Tibial nerve (tissue), 4 donors: ENCODE data around the gene GZMH. TPM values are rescaled to one million over a fixed set of nuclear protein-coding genes. Genes with fewer than 3 reads are reported as not detected.

ENCODE experiments used
- DNase-seq, 2 donors: peaks; one replicate each; pipeline ENCODE4 v3.0.0-alpha.2; 2019; ENCODE audit warnings: low spot score in 2 of 2
- H3K27ac ChIP-seq, 4 donors: fragments of 200-600 bp; sonication (generic) in 3 of 4; one replicate each; pipeline ENCODE4 v1.5.1; 2017 to 2019; ENCODE audit warnings: mild to moderate bottlenecking in 1 of 4
- H3K27me3 ChIP-seq, 2 donors: fragments of 200-600 bp; sonication (generic) in 1 of 2; one replicate each; pipeline versions ENCODE4 v1.5.1 to v1.6.0; 2017 to 2019
- H3K36me3 ChIP-seq, 3 donors: fragments of 200-600 bp; sonication (generic); one replicate each; pipeline ENCODE4 v1.5.1; 2018 to 2019
- H3K4me1 ChIP-seq, 4 donors: fragments of 200-600 bp; sonication (generic) in 3 of 4; one replicate each; pipeline ENCODE4 v1.5.1; 2017 to 2019
- H3K4me3 ChIP-seq, 4 donors: fragments of 200-600 bp; sonication (generic) in 3 of 4; one replicate each; pipeline ENCODE4 v1.5.1; 2017 to 2019; ENCODE audit warnings: mild to moderate bottlenecking in 1 of 4, moderate library complexity in 1 of 4
- H3K9me3 ChIP-seq, 4 donors: fragments of 200-600 bp; sonication (generic) in 3 of 4; one replicate each; pipeline ENCODE4 v1.5.1; 2017 to 2019
- CTCF ChIP-seq, 5 experiments: fragments of 200-600 bp in 3 of 5; fragments of 450-650 bp in 2 of 5; sonication (generic) in 3 of 5; IDR thresholded peaks; one replicate each; pipeline ENCODE4 v1.5.1; 2016 to 2019; ENCODE audit warnings: antibody characterized with exemption in 5 of 5, mild to moderate bottlenecking in 3 of 5, moderate library complexity in 2 of 5
- EP300 ChIP-seq, 2 donors: sonication (generic); formaldehyde crosslinking; IDR thresholded peaks; one replicate each; pipeline ENCODE4 v1.6.1; 2017; ENCODE audit warnings: antibody characterized with exemption in 2 of 2, mild to moderate bottlenecking in 1 of 2
- POLR2A ChIP-seq, 2 donors: fragments of 450-650 bp; IDR thresholded peaks; one replicate each; pipeline ENCODE4 v1.6.1; 2017; ENCODE audit warnings: antibody characterized with exemption in 2 of 2, mild to moderate bottlenecking in 2 of 2, moderate library complexity in 2 of 2
- WGBS, 2 donors: methylation state at CpG; one replicate each; pipeline ENCODE4 v1.1.5; 2018; 5-methylcytosine and 5-hydroxymethylcytosine counted together
- total RNA-seq, 4 donors: library from RNA; depleted of rRNA; stranded (reverse); fragments of >200 nt; gene quantifications; one replicate each; pipeline ENCODE4 v1.1.0, GENCODE V29; 2016

GZMH gene
- total RNA-seq, 4 donors from 2014 or later = not detected

- 70 to 81% methylated on average over 8 of the region's 8 CpGs for WGBS, 2 donors
- Histone ChIP-seq H3K9me3 (peaks cover 0 to 12% (median 0%) of the 10 kb centered on the region in 4 donors), H3K4me1 (no peaks in the 10 kb centered on the region), H3K27me3 (no peaks in the 10 kb centered on the region), H3K4me3 (no peak overlapping the region), H3K36me3 (no peaks in the 10 kb centered on the region), H3K27ac (no peak overlapping the region)
- DNase-seq = no peak
- TF ChIP-seq EP300 (IDR thresholded peaks at IDR 0.05) = no peak
- TF ChIP-seq CTCF (IDR thresholded peaks at IDR 0.05) = no peak
Observed at GRCh38 chr14:24607635-24608514, 1.6 kb downstream of the GZMH start.

- DNase-seq = no peak
- WGBS, 2 donors = 74 to 87% methylated on average over 4 of the region's 4 CpGs
Observed at GRCh38 chr14:24607081-24607480, 2.4 kb downstream of the GZMH start.

GRCh38 chr14:24606297-24606696, 3.2 kb downstream of the GZMH start:
- H3K27me3 ChIP-seq = no peaks in the 10 kb centered on the region
- H3K4me1 ChIP-seq = no peaks in the 10 kb centered on the region
- WGBS, 2 donors = 42 to 56% methylated on average over 3 of the region's 3 CpGs
- DNase-seq = no peak
- H3K9me3 ChIP-seq = peaks cover 0 to 6% (median 0%) of the 10 kb centered on the region in 4 donors
- H3K4me3 ChIP-seq = no peak overlapping the region
- H3K36me3 ChIP-seq = no peaks in the 10 kb centered on the region
- no peak overlapping the region for H3K27ac ChIP-seq
- TF ChIP-seq CTCF (IDR thresholded peaks at IDR 0.05) (no peak), POLR2A (IDR thresholded peaks at IDR 0.05) (no peak), EP300 (IDR thresholded peaks at IDR 0.05) (no peak)

More at GRCh38 chr14:24607081-24607480, 2.4 kb downstream of the GZMH start:
- Histone ChIP-seq H3K36me3 (no peaks in the 10 kb centered on the region), H3K4me3 (no peak overlapping the region), H3K27ac (no peak overlapping the region), H3K27me3 (no peaks in the 10 kb centered on the region), H3K9me3 (peaks cover 0 to 12% (median 0%) of the 10 kb centered on the region in 4 donors), H3K4me1 (no peaks in the 10 kb centered on the region)
- TF ChIP-seq EP300 (IDR thresholded peaks at IDR 0.05) = no peak
- TF ChIP-seq POLR2A (IDR thresholded peaks at IDR 0.05) = no peak

GRCh38 chr14:24605435-24606190, 3.9 kb downstream of the GZMH start:
- no peaks in the 10 kb centered on the region for H3K36me3 ChIP-seq
- TF ChIP-seq CTCF (IDR thresholded peaks at IDR 0.05) = peak in 4 of 5 experiments; percentile 18 to 75 (median 34)
- TF ChIP-seq EP300 (IDR thresholded peaks at IDR 0.05) = no peak
- TF ChIP-seq POLR2A (IDR thresholded peaks at IDR 0.05) = no peak
- WGBS, 2 donors = 39 to 54% methylated on average over 3 of the region's 3 CpGs
- no peaks in the 10 kb centered on the region for H3K9me3 ChIP-seq
- no peaks in the 10 kb centered on the region for H3K4me1 ChIP-seq
- no peaks in the 10 kb centered on the region for H3K27me3 ChIP-seq
- DNase-seq = peak in 1 of 2 donors; percentile 14
- no peak overlapping the region for H3K4me3 ChIP-seq
- H3K27ac ChIP-seq = no peak overlapping the region

GRCh38 chr14:24597403-24597802, 12.1 kb downstream of the GZMH start:
- no peak for DNase-seq
- Histone ChIP-seq H3K9me3 (peaks cover 0 to 48% (median 0%) of the 10 kb centered on the region in 4 donors), H3K36me3 (no peaks in the 10 kb centered on the region), H3K27ac (no peak overlapping the region), H3K27me3 (no peaks in the 10 kb centered on the region), H3K4me3 (no peak overlapping the region), H3K4me1 (no peaks in the 10 kb centered on the region)
- TF ChIP-seq EP300 (IDR thresholded peaks at IDR 0.05) = no peak
- TF ChIP-seq CTCF (IDR thresholded peaks at IDR 0.05) = no peak
- no peak for TF ChIP-seq POLR2A (IDR thresholded peaks at IDR 0.05)
